H1 (cell line): ENCODE results near the gene SPSB1. TPM values are rescaled to one million over a fixed set of nuclear protein-coding genes. Genes with fewer than 3 reads are reported as not detected.

Source experiments
- CTCF ChIA-PET: fragments of 300-600 bp; sonication (Branson Sonifier 250); formaldehyde crosslinking; loops from one replicate; lab custom pipeline; 2021; ENCODE audit not compliant: partially characterized antibody; lab: Charles Lee
- POLR2A ChIA-PET: fragments of 300-600 bp; sonication (Branson Sonifier 250); formaldehyde crosslinking; loops from one replicate; lab custom pipeline; 2021; ENCODE audit warnings: inconsistent platforms; ENCODE audit not compliant: partially characterized antibody; lab: Charles Lee
- DNase-seq, 2 experiments: peaks; one replicate each; pipeline versions ENCODE4 v3.0.0 to v3.0.0-alpha.2; 2010 to 2022; ENCODE audit warnings: low spot score in 2 of 2, low read depth in 1 of 2, mixed read lengths in 1 of 2
- FAIRE-seq: peaks from 2 replicates; lab custom pipeline; 2011; peaks lifted over from hg19 to GRCh38; lab: Jason Lieb, UNC
- H2AFZ ChIP-seq: 2 replicates; pipeline ENCODE4 v1.8.1; 2012; ENCODE audit warnings: low read length, inconsistent platforms
- H2AK5ac ChIP-seq: 2 replicates; pipeline ENCODE4 v1.6.1; 2013; ENCODE audit warnings: low read depth, low read length
- H2BK120ac ChIP-seq: replicated peaks from 2 replicates; pipeline ENCODE3; 2013; ENCODE audit warnings: low read depth, low read length, inconsistent platforms
- H2BK12ac ChIP-seq: 2 replicates; pipeline ENCODE4 v1.6.1; 2013; ENCODE audit warnings: low read depth, low read length
- H2BK15ac ChIP-seq: 2 replicates; pipeline ENCODE4 v1.6.1; 2013; ENCODE audit warnings: low read length
- H2BK20ac ChIP-seq: 2 replicates; pipeline ENCODE4 v1.6.1; 2013; ENCODE audit warnings: low read length
- H2BK5ac ChIP-seq: 2 replicates; pipeline ENCODE4 v1.6.1; 2013; ENCODE audit warnings: low read depth, low read length
- H3K14ac ChIP-seq: 2 replicates; pipeline ENCODE4 v1.6.1; 2013; ENCODE audit warnings: inconsistent platforms; ENCODE audit not compliant: insufficient read length
- H3K18ac ChIP-seq: 2 replicates; pipeline ENCODE4 v1.6.1; 2013; ENCODE audit warnings: low read length; ENCODE audit errors: extremely low read depth
- H3K23ac ChIP-seq: 2 replicates; pipeline ENCODE4 v1.6.1; 2013; ENCODE audit warnings: inconsistent platforms; ENCODE audit not compliant: insufficient read length
- H3K23me2 ChIP-seq: 2 replicates; pipeline ENCODE4 v1.6.1; 2013; ENCODE audit warnings: low read depth, low read length
- H3K27ac ChIP-seq: 2 replicates; pipeline ENCODE4 v1.6.1; 2011; ENCODE audit warnings: low read depth, low read length, inconsistent platforms
- H3K27me3 ChIP-seq, 4 experiments: replicated peaks in 1 of 4; 1 replicate in 1 of 4; 2 replicates in 3 of 4; pipeline versions ENCODE4 v1.6.1 to v1.8.1; 2011 to 2013; ENCODE audit warnings: low read length in 3 of 4, mild to moderate bottlenecking in 3 of 4, inconsistent platforms in 2 of 4, mixed read lengths in 2 of 4, moderate library complexity in 1 of 4; ENCODE audit not compliant: control insufficient read depth in 3 of 4, insufficient read depth in 3 of 4; ENCODE audit errors: extremely low read depth in 1 of 4
- H3K36me3 ChIP-seq, 4 experiments: 2 replicates each; pipeline versions ENCODE4 v1.6.1 to v1.8.1; 2011 to 2013; ENCODE audit warnings: mild to moderate bottlenecking in 4 of 4, low read length in 3 of 4, moderate library complexity in 2 of 4, control low read depth in 1 of 4, inconsistent platforms in 1 of 4; ENCODE audit not compliant: insufficient read depth in 4 of 4, control insufficient read depth in 2 of 4
- H3K4ac ChIP-seq: replicated peaks from 2 replicates; pipeline ENCODE3; 2013; ENCODE audit warnings: low read length, low read depth, mixed read lengths, inconsistent platforms; ENCODE audit not compliant: insufficient read length
- H3K4me1 ChIP-seq, 4 experiments: replicated peaks in 1 of 4; 1 replicate in 1 of 4; 2 replicates in 3 of 4; pipeline versions ENCODE4 v1.6.1 to v1.8.1; 2011 to 2013; ENCODE audit warnings: low read length in 3 of 4, inconsistent platforms in 2 of 4, mixed read lengths in 1 of 4; ENCODE audit not compliant: insufficient read depth in 4 of 4, control insufficient read depth in 3 of 4
- H3K4me2 ChIP-seq, 2 experiments: 2 replicates each; pipeline versions ENCODE4 v1.6.1 to v1.8.1; 2011 to 2013; ENCODE audit warnings: low read depth in 2 of 2, low read length in 2 of 2, control low read depth in 1 of 2, inconsistent platforms in 1 of 2, mild to moderate bottlenecking in 1 of 2; ENCODE audit not compliant: insufficient read depth in 1 of 2
- H3K4me3 ChIP-seq, 4 experiments: fragments of 200-600, 300-600 bp in 1 of 4; sonication (generic), shearing (Covaris generic), sonication (Bioruptor Twin) in 1 of 4; 2 replicates each; pipeline versions ENCODE4 v1.5.1 to v1.8.1; 2011 to 2016; ENCODE audit warnings: low read length in 4 of 4, low read depth in 3 of 4, control low read depth in 2 of 4, inconsistent platforms in 2 of 4, mild to moderate bottlenecking in 2 of 4, mixed read lengths in 1 of 4, moderate library complexity in 1 of 4; ENCODE audit not compliant: insufficient read depth in 2 of 4; ENCODE audit errors: extremely low read depth in 1 of 4
- H3K56ac ChIP-seq: replicated peaks from 2 replicates; pipeline ENCODE3; 2013; ENCODE audit warnings: low read depth, mild to moderate bottlenecking, mixed read lengths, low read length, inconsistent platforms; ENCODE audit not compliant: insufficient read length
- H3K79me1 ChIP-seq: 2 replicates; pipeline ENCODE4 v1.6.1; 2013; ENCODE audit warnings: low read depth, low read length, control low read depth
- H3K79me2 ChIP-seq, 2 experiments: 2 replicates each; pipeline versions ENCODE4 v1.6.1 to v1.8.1; 2012 to 2013; ENCODE audit warnings: low read length in 2 of 2, mild to moderate bottlenecking in 2 of 2, inconsistent platforms in 1 of 2; ENCODE audit not compliant: insufficient read depth in 2 of 2, control insufficient read depth in 1 of 2
- H3K9ac ChIP-seq, 4 experiments: replicated peaks in 1 of 4; 1 replicate in 1 of 4; 2 replicates in 3 of 4; pipeline versions ENCODE4 v1.6.1 to v1.8.1; 2011 to 2013; ENCODE audit warnings: low read depth in 3 of 4, low read length in 3 of 4, control low read depth in 2 of 4, mild to moderate bottlenecking in 2 of 4, moderate library complexity in 2 of 4, inconsistent platforms in 1 of 4; ENCODE audit errors: extremely low read depth in 1 of 4
- H3K9me3 ChIP-seq, 2 experiments: 2 replicates each; pipeline versions ENCODE4 v1.6.1 to v1.8.1; 2012 to 2013; ENCODE audit warnings: mild to moderate bottlenecking in 2 of 2, moderate library complexity in 2 of 2, control low read depth in 1 of 2, inconsistent platforms in 1 of 2, low read depth in 1 of 2, low read length in 1 of 2, mixed read lengths in 1 of 2; ENCODE audit not compliant: insufficient read depth in 2 of 2
- H4K20me1 ChIP-seq, 2 experiments: replicated peaks in 1 of 2; 2 replicates each; pipeline versions ENCODE3 to v1.8.1; 2011 to 2013; ENCODE audit warnings: inconsistent platforms in 2 of 2, low read length in 2 of 2, mild to moderate bottlenecking in 1 of 2; ENCODE audit not compliant: insufficient read depth in 2 of 2, control insufficient read depth in 1 of 2
- H4K5ac ChIP-seq: 2 replicates; pipeline ENCODE4 v1.6.1; 2013; ENCODE audit warnings: low read length, low read depth, mixed read lengths, inconsistent platforms; ENCODE audit not compliant: insufficient read length
- H4K8ac ChIP-seq: 2 replicates; pipeline ENCODE4 v1.8.0; 2013; ENCODE audit warnings: mild to moderate bottlenecking, moderate library complexity, low read length, inconsistent platforms; ENCODE audit not compliant: insufficient read depth; ENCODE audit errors: extremely low read depth
- H4K91ac ChIP-seq: replicated peaks from 2 replicates; pipeline ENCODE3; 2013; ENCODE audit warnings: low read length, mixed read lengths, inconsistent platforms; ENCODE audit not compliant: insufficient read length
- BACH1 ChIP-seq: IDR thresholded peaks from 2 replicates; pipeline ENCODE4 v1.6.1; 2012; ENCODE audit warnings: low read length, improper control_type of control experiment
- BRCA1 ChIP-seq: IDR thresholded peaks from 2 replicates; pipeline ENCODE4 v1.6.1; 2012; ENCODE audit warnings: low read depth, low read length, improper control_type of control experiment
- CEBPB ChIP-seq: IDR thresholded peaks from 2 replicates; pipeline ENCODE4 v1.6.1; 2012; ENCODE audit warnings: low read depth, low read length
- CHD2 ChIP-seq: IDR thresholded peaks from 2 replicates; pipeline ENCODE4 v1.6.1; 2012; ENCODE audit warnings: low read length, improper control_type of control experiment
- FOSL1 ChIP-seq: IDR thresholded peaks from 2 replicates; pipeline ENCODE4 v1.6.1; 2011; ENCODE audit warnings: mild to moderate bottlenecking, low read depth, low read length, moderate library complexity; ENCODE audit not compliant: insufficient read depth
- GTF2F1 ChIP-seq: IDR thresholded peaks from 2 replicates; pipeline ENCODE4 v1.6.1; 2012; ENCODE audit warnings: low read depth, low read length, improper control_type of control experiment, borderline replicate concordance
- KDM4A ChIP-seq: IDR thresholded peaks from one replicate; pipeline ENCODE4 v1.7.1; 2012; ENCODE audit warnings: low read depth, mild to moderate bottlenecking, moderate library complexity, low read length, inconsistent platforms; ENCODE audit not compliant: severe bottlenecking
- MAFK ChIP-seq: IDR thresholded peaks from 2 replicates; pipeline ENCODE4 v1.6.1; 2012; ENCODE audit warnings: low read depth, mild to moderate bottlenecking, improper control_type of control experiment, low read length
- POLR2A ChIP-seq, 2 experiments: IDR thresholded peaks; 1 replicate in 1 of 2; 2 replicates in 1 of 2; pipeline ENCODE4 v1.6.1; 2011; ENCODE audit warnings: low read depth in 2 of 2, low read length in 2 of 2, mild to moderate bottlenecking in 2 of 2; ENCODE audit errors: control extremely low read depth in 1 of 2
- RBBP5 ChIP-seq: IDR thresholded peaks from 2 replicates; pipeline ENCODE4 v1.7.1; 2012; ENCODE audit warnings: low read depth, mild to moderate bottlenecking, inconsistent platforms, low read length, moderate library complexity, borderline replicate concordance
- SIN3A ChIP-seq, 2 experiments: IDR thresholded peaks in 1 of 2; conservative IDR thresholded peaks in 1 of 2; 2 replicates each; pipeline ENCODE4 v1.6.1; 2011 to 2012; ENCODE audit warnings: low read length in 2 of 2, improper control_type of control experiment in 1 of 2, low read depth in 1 of 2, mild to moderate bottlenecking in 1 of 2
- ZNF274 ChIP-seq: IDR thresholded peaks from 2 replicates; pipeline ENCODE4 v1.7.0; 2012; ENCODE audit warnings: low read length, borderline replicate concordance; ENCODE audit errors: extremely low read depth
- WGBS, 2 experiments: shearing (Covaris generic) in 1 of 2; methylation state at CpG; one replicate each; pipeline versions ENCODE4 v1.1.6 to v1.1.7; 2013 to 2015; ENCODE audit warnings: low lambda C conversion rate in 2 of 2, mixed read lengths in 2 of 2, inconsistent platforms in 1 of 2, low coverage in 1 of 2, missing lambda C conversion rate in 1 of 2; ENCODE audit not compliant: insufficient replicate concordance in 2 of 2, insufficient coverage in 1 of 2, insufficient read length in 1 of 2; ENCODE audit errors: extremely low coverage in 1 of 2, missing lambda C conversion rate in 1 of 2; 5-methylcytosine and 5-hydroxymethylcytosine counted together
- polyA plus RNA-seq, 7 experiments: library from polyadenylated mRNA; depleted of rRNA in 3 of 7; stranded (reverse) in 5 of 7; unstranded in 2 of 7; fragments of >200 nt in 5 of 7; fragments of 200-250 nt in 2 of 7; gene quantifications; 1 replicate in 5 of 7; 2 replicates in 1 of 7; 4 replicates in 1 of 7; pipeline versions ENCODE4 v1.2.1 to v1.2.3, GENCODE V29; 2011 to 2013; ENCODE audit warnings: missing spikeins in 2 of 7, mixed read lengths in 2 of 7
- total RNA-seq: library from RNA; stranded (reverse); fragmentation: NEBNext Ultra II Directional; extraction: Animal tissue kit (Norgen Biotek cat#: 25700); gene quantifications from 2 replicates; pipeline ENCODE4 v1.2.1, GENCODE V29; 2021

The SPSB1 gene
- total and polyA plus RNA-seq, 2 of the 8 experiments (the other 6 are each of a cell fraction or from before 2014, with no cell fraction given): 5.3 to 6.4 TPM

DNA sequence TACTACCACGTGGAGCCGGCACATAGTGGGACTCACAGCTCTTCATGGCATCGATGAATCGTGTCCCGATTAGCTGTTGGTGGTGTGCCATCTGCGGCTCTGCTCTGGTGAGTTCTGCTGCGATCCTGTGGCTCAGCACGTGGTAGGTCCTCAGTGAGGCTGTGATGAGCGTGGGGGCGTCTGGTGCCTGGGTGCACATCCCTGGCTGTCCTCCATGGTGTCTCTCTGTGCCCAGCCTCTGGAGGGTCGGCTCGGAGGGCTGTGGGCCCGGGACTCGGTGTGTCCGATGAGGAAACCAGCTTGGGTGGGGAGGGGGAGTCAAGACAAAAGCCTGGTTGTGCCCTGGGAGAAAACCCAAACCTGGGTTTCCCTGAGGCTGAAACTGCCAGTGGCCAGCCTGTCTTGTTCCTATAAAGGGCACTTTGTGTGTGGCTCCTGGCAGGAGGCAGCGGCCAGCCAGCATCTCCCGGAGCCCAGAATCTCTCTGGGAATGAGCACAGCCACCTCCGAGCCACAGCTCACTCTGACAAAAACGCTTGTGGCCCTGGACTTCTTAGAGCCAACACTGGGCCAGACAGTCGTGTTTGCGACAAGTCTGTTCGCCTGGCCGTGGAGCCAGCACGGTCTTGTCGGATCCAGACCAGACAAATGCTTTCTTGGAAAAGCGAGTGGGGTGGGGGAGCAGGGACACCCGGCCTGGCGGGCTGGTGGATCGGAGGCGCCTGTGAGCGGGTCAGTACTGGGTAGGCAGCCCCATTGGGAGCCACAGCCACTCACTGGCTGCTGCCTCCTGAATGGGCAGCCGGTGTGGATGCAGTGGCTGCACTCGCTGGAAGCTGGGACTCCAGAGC, 31.8 kb downstream of the SPSB1 start:
- Histone ChIP-seq H3K79me2 (no peaks in the 10 kb centered on the region; a peak in 1 of 4 replicates), H3K4me1 (peaks cover 12 to 22% (median 19%) of the 10 kb centered on the region in 4 experiments), H4K20me1 (peaks cover 0 to 3% of the 10 kb centered on the region in 2 experiments), H3K9me3 (no peaks in the 10 kb centered on the region), H3K18ac (no peak overlapping the region), H3K56ac (no peak overlapping the region), H3K4ac (no peak overlapping the region), H2BK20ac (no peak overlapping the region), H3K9ac (no peak overlapping the region), H3K23ac (no peak overlapping the region), H3K79me1 (no peaks in the 10 kb centered on the region; the same call in 1 of the 2 replicates), H3K27me3 (peaks cover 0 to 2% (median 0%) of the 10 kb centered on the region in 4 experiments; a peak in 1 of 7 replicates), H4K91ac (peak overlapping the region; percentile 35), H3K23me2 (no peaks in the 10 kb centered on the region), H4K5ac (no peak overlapping the region), H3K4me2 (no peak overlapping the region), H2AK5ac (no peak overlapping the region), H4K8ac (no peak overlapping the region), H2BK5ac (no peak overlapping the region), H2BK15ac (no peak overlapping the region), H3K27ac (no peak overlapping the region), H3K14ac (no peak overlapping the region), H3K4me3 (no peak overlapping the region), H2BK120ac (no peak overlapping the region), H3K36me3 (no peaks in the 10 kb centered on the region), H2AFZ (no peak overlapping the region), H2BK12ac (no peak overlapping the region)
- 89% methylated on average over 32 of the region's 33 CpGs; no CpG with 5 or more reads in 1 of the 2 experiments for WGBS, 2 experiments
- ChIA-PET CTCF (interaction anchor here (0.5 to 1.2 kb wide), 5 partner anchors 14 to 736 kb away, joined by 3 read pairs; no protein-coding TSS in a partner anchor), POLR2A (no interaction called here)
- FAIRE-seq (no peak), DNase-seq (no peak)
- no peak for TF ChIP-seq FOSL1
- no peak for TF ChIP-seq POLR2A (IDR thresholded peaks at IDR 0.05; ENCODE audit: control extremely low read depth in 1 of 2, low read depth in 2 of 2, low read length in 2 of 2)
- no peak for TF ChIP-seq CHD2
- no peak for TF ChIP-seq SIN3A (conservative IDR thresholded peaks at IDR 0.05 in 1 of 2, IDR thresholded peaks at IDR 0.05 in 1 of 2; ENCODE audit: low read depth in 1 of 2, low read length in 2 of 2)
- no peak for TF ChIP-seq KDM4A
- no peak for TF ChIP-seq BRCA1
- TF ChIP-seq GTF2F1: no peak
- TF ChIP-seq BACH1: no peak
- TF ChIP-seq MAFK: no peak
- no peak for TF ChIP-seq ZNF274
- TF ChIP-seq RBBP5: no peak
- TF ChIP-seq CEBPB: no peak
